Ishikawa (cell line): ENCODE results near the gene RSBN1L.

Experiments used
- EP300 ChIP-seq: IDR thresholded peaks from 2 replicates; pipeline ENCODE4 v1.6.1; 2012; ENCODE audit warnings: borderline replicate concordance
- MAX ChIP-seq: IDR thresholded peaks from 2 replicates; pipeline ENCODE4 v1.6.1; 2012
- NFIC ChIP-seq: IDR thresholded peaks from 2 replicates; pipeline ENCODE4 v1.6.1; 2012
- TAF1 ChIP-seq: IDR thresholded peaks from 2 replicates; pipeline ENCODE4 v1.6.1; 2012; ENCODE audit warnings: low read depth, mild to moderate bottlenecking
- TF ChIP-seq, protein P1 (sequence below): IDR thresholded peaks from 2 replicates; pipeline ENCODE4 v1.6.1; 2012; ENCODE audit warnings: low read depth, mild to moderate bottlenecking

DNA sequence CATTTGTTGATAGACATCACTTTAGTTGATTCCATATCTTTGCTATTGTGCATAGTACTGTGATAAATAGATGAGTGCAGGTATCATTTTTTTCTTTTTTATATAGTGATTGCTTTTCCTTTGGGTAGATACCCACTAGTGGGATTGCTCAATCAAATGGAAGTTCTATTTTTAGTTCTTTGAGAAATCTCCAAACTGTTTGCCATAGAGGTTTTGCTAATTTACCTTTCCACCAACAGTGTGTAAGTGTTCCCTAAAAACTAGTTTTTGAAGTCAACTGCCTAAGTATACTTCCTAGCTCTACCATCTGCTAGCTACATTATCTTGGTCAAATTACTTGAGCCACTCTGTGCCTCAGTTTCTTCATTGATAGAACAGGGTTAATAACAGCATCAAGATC is 31.5 kb upstream of the RSBN1L start:
- TF ChIP-seq, protein P1, sequence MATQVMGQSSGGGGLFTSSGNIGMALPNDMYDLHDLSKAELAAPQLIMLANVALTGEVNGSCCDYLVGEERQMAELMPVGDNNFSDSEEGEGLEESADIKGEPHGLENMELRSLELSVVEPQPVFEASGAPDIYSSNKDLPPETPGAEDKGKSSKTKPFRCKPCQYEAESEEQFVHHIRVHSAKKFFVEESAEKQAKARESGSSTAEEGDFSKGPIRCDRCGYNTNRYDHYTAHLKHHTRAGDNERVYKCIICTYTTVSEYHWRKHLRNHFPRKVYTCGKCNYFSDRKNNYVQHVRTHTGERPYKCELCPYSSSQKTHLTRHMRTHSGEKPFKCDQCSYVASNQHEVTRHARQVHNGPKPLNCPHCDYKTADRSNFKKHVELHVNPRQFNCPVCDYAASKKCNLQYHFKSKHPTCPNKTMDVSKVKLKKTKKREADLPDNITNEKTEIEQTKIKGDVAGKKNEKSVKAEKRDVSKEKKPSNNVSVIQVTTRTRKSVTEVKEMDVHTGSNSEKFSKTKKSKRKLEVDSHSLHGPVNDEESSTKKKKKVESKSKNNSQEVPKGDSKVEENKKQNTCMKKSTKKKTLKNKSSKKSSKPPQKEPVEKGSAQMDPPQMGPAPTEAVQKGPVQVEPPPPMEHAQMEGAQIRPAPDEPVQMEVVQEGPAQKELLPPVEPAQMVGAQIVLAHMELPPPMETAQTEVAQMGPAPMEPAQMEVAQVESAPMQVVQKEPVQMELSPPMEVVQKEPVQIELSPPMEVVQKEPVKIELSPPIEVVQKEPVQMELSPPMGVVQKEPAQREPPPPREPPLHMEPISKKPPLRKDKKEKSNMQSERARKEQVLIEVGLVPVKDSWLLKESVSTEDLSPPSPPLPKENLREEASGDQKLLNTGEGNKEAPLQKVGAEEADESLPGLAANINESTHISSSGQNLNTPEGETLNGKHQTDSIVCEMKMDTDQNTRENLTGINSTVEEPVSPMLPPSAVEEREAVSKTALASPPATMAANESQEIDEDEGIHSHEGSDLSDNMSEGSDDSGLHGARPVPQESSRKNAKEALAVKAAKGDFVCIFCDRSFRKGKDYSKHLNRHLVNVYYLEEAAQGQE: no peak
- TF ChIP-seq EP300 (no peak), TAF1 (no peak), NFIC (no peak), MAX (no peak)
